Stimulated activated CD8-positive, alpha-beta memory T cell treated with anti-CD3 and anti-CD28 coated beads, Interleukin-15, amount 100 ng/mL, for 1 hour (primary cell): ENCODE results near the gene TMC2.
A peak's percentile ranks its signal among the peaks of the same experiment; 100 is the strongest.
"Not testable (repeated sequence)": the region's sequence is repeated elsewhere in the genome, so short reads cannot be mapped to it uniquely, and the experiment has no call there.

Experiments used
- DNase-seq: peaks from one replicate; pipeline ENCODE4 v3.0.0-alpha.2; 2020; ENCODE audit warnings: low read depth

TMC2 gene, protein sequence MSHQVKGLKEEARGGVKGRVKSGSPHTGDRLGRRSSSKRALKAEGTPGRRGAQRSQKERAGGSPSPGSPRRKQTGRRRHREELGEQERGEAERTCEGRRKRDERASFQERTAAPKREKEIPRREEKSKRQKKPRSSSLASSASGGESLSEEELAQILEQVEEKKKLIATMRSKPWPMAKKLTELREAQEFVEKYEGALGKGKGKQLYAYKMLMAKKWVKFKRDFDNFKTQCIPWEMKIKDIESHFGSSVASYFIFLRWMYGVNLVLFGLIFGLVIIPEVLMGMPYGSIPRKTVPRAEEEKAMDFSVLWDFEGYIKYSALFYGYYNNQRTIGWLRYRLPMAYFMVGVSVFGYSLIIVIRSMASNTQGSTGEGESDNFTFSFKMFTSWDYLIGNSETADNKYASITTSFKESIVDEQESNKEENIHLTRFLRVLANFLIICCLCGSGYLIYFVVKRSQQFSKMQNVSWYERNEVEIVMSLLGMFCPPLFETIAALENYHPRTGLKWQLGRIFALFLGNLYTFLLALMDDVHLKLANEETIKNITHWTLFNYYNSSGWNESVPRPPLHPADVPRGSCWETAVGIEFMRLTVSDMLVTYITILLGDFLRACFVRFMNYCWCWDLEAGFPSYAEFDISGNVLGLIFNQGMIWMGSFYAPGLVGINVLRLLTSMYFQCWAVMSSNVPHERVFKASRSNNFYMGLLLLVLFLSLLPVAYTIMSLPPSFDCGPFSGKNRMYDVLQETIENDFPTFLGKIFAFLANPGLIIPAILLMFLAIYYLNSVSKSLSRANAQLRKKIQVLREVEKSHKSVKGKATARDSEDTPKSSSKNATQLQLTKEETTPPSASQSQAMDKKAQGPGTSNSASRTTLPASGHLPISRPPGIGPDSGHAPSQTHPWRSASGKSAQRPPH

GRCh38 chr20:2536560-2536986 is at the start of gene TMC2:
TSS of gene TMC2 (plus strand) at chr20:2536573. CDS start at chr20:2536622, 49 bp downstream.
- DNase-seq, result no peak

- DNase-seq, result not testable (repeated sequence)
Measured at GRCh38 chr20:2502808-2503384, 33.5 kb upstream of the TMC2 start.

- DNase-seq, result not testable (repeated sequence)
Measured at GRCh38 chr20:2504803-2505202, 31.6 kb upstream of the TMC2 start.

DNA sequence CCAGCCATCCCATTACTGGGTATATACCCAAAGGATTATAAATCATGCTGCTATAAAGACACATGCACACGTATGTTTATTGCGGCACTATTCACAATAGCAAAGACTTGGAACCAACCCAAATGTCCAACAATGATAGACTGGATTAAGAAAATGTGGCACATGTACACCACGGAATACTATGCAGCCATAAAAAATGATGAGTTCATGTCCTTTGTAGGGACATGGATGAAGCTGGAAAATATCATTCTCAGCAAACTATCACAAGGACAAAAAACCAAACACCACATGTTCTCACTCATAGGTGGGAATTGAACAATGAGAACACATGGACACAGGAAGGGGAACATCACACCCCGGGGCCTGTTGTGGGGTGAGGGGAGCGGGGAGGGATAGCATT is 29.9 kb upstream of the TMC2 start:
- not testable (repeated sequence) for DNase-seq

DNA sequence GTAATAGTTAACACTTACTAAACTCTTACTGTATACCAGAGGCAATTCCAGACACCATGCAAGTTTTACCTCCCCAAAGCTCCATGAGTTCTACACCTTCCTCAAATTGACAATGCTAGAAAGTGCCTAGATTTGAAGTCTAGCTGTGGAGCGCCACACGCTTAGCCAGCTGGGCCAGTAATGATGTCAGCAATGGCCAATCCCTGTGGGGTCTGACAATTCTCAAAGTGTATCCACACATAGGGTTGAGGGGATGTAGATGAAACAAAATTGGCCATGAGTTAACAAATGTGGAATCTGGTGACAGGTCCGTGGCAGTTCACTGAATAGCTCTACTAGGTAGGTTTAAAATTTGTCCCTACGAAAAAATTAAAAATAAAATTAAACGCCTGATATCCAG is 28.9 kb upstream of the TMC2 start:
- DNase-seq, result no peak

GRCh38 chr20:2507875-2508630 is 28.3 kb upstream of the TMC2 start:
- DNase-seq, result no peak

DNA sequence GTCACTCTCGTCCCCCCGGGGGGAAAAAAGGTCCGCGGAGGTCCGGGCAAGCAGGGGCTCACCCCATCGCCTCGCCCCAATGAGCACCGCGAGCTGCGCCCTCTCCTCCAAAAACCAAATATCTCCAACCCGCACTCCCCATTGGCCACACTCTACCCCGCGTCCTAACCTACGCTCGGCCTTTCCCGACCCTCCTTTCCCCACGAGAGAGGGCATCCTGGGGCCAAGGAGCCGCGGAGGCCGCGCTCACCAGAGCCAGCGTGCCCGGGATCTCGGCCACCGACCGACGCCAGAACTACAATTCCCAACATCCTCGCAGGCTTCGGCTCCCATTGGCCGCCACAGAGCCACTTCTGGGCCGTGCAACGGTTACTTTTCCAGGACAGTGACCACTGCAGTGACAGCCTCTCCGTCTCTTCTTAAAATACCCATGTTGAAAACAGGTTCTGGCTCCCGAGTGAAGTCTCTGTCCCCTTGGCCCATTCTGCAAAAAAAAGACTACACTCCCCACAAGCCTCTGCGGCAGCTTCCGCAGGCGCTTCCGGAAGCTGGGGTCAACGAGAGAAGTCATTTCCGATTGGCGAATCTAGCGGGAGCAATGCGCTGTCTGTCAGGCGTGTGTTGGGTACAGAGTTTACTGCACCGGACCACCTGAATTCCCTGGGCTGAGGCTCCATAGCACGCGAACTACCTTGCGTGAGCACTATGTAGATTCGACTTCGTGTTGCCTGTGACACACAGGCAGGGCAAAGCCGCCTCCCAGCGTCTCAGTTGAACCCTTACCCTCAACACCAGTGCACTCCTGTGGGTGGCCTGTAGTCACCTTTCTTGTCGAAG is 27.5 kb upstream of the TMC2 start, which contains the start of gene ZNF343:
ZNF343 (minus strand) TSS at position 285 of the 837 bp plus-strand sequence. CDS start 15,020 bp downstream, outside the sequence.
- peak; percentile 57 for DNase-seq

GRCh38 chr20:2509468-2509781 is 26.9 kb upstream of the TMC2 start:
- no peak for DNase-seq

- DNase-seq, result no peak
Measured at GRCh38 chr20:2509794-2510193, 26.6 kb upstream of the TMC2 start.

DNA sequence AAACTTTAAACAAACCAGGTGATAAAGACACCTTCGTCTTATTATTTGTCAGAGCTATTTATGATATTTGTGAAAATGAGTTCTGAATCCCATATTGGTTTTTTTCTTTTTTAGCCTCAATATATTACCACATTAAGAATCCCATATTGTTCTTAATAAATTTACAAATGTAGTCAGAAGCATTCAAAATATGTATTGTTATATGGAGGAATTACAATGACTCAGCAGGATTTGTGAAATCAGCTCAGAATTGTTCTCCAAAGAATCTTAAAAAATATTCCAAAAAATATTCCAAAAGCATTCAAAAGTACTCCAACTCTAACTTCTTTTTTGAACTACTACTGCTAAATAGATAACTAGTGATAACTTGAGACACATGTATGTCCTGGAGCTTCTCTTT is 21.2 kb upstream of the TMC2 start:
- DNase-seq, result no peak

GRCh38 chr20:2516399-2516798 is 20.0 kb upstream of the TMC2 start:
- DNase-seq, result no peak

DNA sequence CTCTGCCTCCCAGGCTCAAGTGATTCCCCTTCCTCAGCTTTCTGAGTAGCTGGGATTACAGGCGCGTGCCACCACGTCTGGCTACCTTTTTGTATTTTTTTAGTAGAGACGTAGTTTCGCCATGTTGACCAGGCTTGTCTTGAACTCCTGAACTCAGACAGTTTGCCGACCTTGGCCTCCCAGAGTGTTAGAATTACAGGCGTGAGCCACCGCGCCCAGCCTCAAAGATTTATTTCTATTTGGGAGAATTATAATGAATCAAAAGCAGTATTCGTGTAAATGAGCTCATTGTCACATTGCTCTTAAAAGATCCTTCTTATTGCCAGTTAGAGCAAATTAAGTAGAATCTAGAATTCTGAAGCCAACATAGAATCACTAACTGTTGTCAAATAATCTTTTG is 18.3 kb upstream of the TMC2 start:
- no peak for DNase-seq

GRCh38 chr20:2518558-2518957 is 17.8 kb upstream of the TMC2 start:
- no peak for DNase-seq

GRCh38 chr20:2519115-2519809 is 17.1 kb upstream of the TMC2 start:
- DNase-seq, result no peak

DNA sequence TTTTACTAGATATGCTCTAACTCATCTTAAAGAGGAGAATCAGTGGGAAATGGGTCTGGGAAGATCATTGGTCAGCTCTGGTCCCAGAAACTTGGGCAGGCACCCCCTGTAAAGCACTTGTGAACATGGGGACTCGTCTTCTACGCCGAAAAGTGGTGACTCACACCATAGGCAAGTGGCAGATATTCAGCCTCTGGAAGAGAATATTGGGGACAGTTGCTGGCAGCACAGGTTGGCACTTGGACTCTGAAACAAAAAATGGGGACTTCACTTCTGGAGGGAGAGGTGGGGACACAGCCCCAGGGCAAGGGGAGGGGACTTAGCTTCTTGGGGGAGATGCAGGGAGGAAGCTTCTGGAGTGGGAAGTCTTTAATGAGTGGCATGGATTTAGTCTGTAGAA is 15.8 kb upstream of the TMC2 start:
- DNase-seq, result no peak

GRCh38 chr20:2521369-2522305 is 14.7 kb upstream of the TMC2 start:
- DNase-seq, result no peak

DNA sequence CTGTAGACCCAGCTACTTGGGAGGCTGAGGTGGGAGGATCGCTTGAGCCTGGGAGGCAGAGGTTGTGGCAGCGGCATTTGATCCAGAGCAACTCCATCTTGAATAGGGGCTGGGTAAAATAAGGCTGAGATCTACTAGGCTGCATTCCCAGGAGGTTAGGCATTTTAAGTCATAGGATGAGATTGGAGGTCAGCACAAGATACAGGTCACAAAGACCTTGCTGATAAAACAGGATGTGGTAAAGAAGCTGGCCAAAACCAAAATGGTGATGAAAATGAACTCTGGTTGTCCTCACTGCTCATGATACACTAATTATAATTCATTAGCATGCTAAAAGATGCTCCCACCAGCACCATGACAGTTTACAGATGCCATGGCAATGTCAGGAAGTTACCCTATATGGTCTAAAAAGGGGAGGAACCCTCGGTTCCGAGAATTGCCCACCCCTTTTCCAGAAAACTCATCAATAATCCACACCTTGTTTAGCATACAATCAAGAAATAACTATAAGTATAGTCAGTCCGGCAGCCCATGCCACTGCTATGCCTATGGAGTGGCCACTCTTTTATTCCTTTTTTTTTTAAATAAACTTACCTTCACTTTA is 13.4 kb upstream of the TMC2 start:
- not testable (repeated sequence) for DNase-seq

GRCh38 chr20:2523919-2524708 is 12.3 kb upstream of the TMC2 start:
- peak; percentile 88 for DNase-seq
